Measurements from ENCODE around the gene ZDHHC13.

DNA sequence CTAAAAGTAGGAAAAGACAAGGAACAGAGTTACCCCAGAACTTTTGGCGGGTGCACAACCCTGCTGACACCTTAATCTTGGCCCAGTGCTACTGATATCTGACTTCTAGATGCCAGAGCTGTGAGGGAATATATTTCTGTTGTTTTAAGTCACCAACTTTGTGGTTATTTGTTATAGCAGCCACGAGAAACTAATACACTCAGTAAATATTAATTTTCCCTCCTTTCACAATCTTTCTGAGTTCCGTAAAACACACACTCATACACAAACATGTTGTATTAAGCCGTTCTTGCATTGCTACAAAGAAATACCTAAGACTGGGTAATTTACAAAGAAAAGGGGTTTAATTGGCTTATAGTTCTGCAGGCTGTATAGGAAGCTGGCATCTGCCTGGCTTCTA is 16.1 kb upstream of the ZDHHC13 start:
- TF ChIP-seq, protein P1, sequence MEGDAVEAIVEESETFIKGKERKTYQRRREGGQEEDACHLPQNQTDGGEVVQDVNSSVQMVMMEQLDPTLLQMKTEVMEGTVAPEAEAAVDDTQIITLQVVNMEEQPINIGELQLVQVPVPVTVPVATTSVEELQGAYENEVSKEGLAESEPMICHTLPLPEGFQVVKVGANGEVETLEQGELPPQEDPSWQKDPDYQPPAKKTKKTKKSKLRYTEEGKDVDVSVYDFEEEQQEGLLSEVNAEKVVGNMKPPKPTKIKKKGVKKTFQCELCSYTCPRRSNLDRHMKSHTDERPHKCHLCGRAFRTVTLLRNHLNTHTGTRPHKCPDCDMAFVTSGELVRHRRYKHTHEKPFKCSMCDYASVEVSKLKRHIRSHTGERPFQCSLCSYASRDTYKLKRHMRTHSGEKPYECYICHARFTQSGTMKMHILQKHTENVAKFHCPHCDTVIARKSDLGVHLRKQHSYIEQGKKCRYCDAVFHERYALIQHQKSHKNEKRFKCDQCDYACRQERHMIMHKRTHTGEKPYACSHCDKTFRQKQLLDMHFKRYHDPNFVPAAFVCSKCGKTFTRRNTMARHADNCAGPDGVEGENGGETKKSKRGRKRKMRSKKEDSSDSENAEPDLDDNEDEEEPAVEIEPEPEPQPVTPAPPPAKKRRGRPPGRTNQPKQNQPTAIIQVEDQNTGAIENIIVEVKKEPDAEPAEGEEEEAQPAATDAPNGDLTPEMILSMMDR (IDR thresholded peaks at IDR 0.05; ENCODE audit: low read depth, low read length, missing input control): no peak
- TF ChIP-seq SP1 (IDR thresholded peaks at IDR 0.05) (no peak), YY1 (IDR thresholded peaks at IDR 0.05) (no peak)
- TF ChIP-seq, protein P2, sequence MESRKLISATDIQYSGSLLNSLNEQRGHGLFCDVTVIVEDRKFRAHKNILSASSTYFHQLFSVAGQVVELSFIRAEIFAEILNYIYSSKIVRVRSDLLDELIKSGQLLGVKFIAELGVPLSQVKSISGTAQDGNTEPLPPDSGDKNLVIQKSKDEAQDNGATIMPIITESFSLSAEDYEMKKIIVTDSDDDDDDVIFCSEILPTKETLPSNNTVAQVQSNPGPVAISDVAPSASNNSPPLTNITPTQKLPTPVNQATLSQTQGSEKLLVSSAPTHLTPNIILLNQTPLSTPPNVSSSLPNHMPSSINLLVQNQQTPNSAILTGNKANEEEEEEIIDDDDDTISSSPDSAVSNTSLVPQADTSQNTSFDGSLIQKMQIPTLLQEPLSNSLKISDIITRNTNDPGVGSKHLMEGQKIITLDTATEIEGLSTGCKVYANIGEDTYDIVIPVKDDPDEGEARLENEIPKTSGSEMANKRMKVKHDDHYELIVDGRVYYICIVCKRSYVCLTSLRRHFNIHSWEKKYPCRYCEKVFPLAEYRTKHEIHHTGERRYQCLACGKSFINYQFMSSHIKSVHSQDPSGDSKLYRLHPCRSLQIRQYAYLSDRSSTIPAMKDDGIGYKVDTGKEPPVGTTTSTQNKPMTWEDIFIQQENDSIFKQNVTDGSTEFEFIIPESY (IDR thresholded peaks at IDR 0.05): no peak
